ENCODE data around the gene PDE2A.

Gene PDE2A

GRCh38 chr11:72551571-72551970 is 122.7 kb downstream of the PDE2A start:
- H2AFZ ChIP-seq: no peak overlapping the region
- H3K27me3 ChIP-seq (ENCODE audit: control insufficient read depth, insufficient read depth, low read length): no peaks in the 10 kb centered on the region
- no peaks in the 10 kb centered on the region for H3K9me3 ChIP-seq (ENCODE audit: control insufficient read depth, low read length)
- no peak overlapping the region for H3K4me3 ChIP-seq (ENCODE audit: low read depth, low read length)
- H3K79me2 ChIP-seq: no peaks in the 10 kb centered on the region
- no peaks in the 10 kb centered on the region for H3K36me3 ChIP-seq (ENCODE audit: control insufficient read depth, insufficient read depth, low read length)
- no peak overlapping the region for H3K4me2 ChIP-seq (ENCODE audit: low read length)
- H3K4me1 ChIP-seq: peaks cover 3% of the 10 kb centered on the region
- no peak for TF ChIP-seq CTCF (IDR thresholded peaks at IDR 0.05)
- no peak overlapping the region for H3K27ac ChIP-seq
- H3K9ac ChIP-seq: no peak overlapping the region

GRCh38 chr11:72548463-72548862 is 125.8 kb downstream of the PDE2A start:
- H3K4me3 ChIP-seq (ENCODE audit: low read depth, low read length): no peak overlapping the region
- no peak overlapping the region for H3K4me2 ChIP-seq (ENCODE audit: low read length)
- H3K9ac ChIP-seq: no peak overlapping the region
- H3K9me3 ChIP-seq (ENCODE audit: control insufficient read depth, low read length): no peaks in the 10 kb centered on the region
- no peak overlapping the region for H2AFZ ChIP-seq
- H3K27ac ChIP-seq: no peak overlapping the region
- no peaks in the 10 kb centered on the region for H3K79me2 ChIP-seq
- no peaks in the 10 kb centered on the region for H3K36me3 ChIP-seq (ENCODE audit: control insufficient read depth, insufficient read depth, low read length)
- no peaks in the 10 kb centered on the region for H3K27me3 ChIP-seq (ENCODE audit: control insufficient read depth, insufficient read depth, low read length)
- TF ChIP-seq CTCF (IDR thresholded peaks at IDR 0.05): no peak
- H3K4me1 ChIP-seq: no peaks in the 10 kb centered on the region

GRCh38 chr11:72546866-72547265 is 127.4 kb downstream of the PDE2A start:
- Histone ChIP-seq H3K4me2 (ENCODE audit: low read length) (no peak overlapping the region), H3K4me3 (ENCODE audit: low read depth, low read length) (no peak overlapping the region), H3K36me3 (ENCODE audit: control insufficient read depth, insufficient read depth, low read length) (no peaks in the 10 kb centered on the region), H3K27ac (no peak overlapping the region), H2AFZ (no peak overlapping the region), H3K79me2 (no peaks in the 10 kb centered on the region), H3K4me1 (no peaks in the 10 kb centered on the region), H3K27me3 (ENCODE audit: control insufficient read depth, insufficient read depth, low read length) (no peaks in the 10 kb centered on the region), H3K9me3 (ENCODE audit: control insufficient read depth, low read length) (no peaks in the 10 kb centered on the region), H3K9ac (no peak overlapping the region)
- TF ChIP-seq CTCF (IDR thresholded peaks at IDR 0.05): no peak

- Histone ChIP-seq H3K4me3 (ENCODE audit: low read depth, low read length) (no peak overlapping the region), H3K9me3 (ENCODE audit: control insufficient read depth, low read length) (no peaks in the 10 kb centered on the region), H2AFZ (no peak overlapping the region), H3K79me2 (no peaks in the 10 kb centered on the region), H3K27me3 (ENCODE audit: control insufficient read depth, insufficient read depth, low read length) (no peaks in the 10 kb centered on the region), H3K4me2 (ENCODE audit: low read length) (no peak overlapping the region), H3K27ac (no peak overlapping the region), H3K36me3 (ENCODE audit: control insufficient read depth, insufficient read depth, low read length) (no peaks in the 10 kb centered on the region), H3K4me1 (no peaks in the 10 kb centered on the region), H3K9ac (no peak overlapping the region)
- TF ChIP-seq CTCF (IDR thresholded peaks at IDR 0.05): no peak
Observed at GRCh38 chr11:72544589-72544988, 129.6 kb downstream of the PDE2A start.

GRCh38 chr11:72543849-72544542 is 130.2 kb downstream of the PDE2A start:
- no peak for TF ChIP-seq CTCF (IDR thresholded peaks at IDR 0.05)
- no peaks in the 10 kb centered on the region for H3K79me2 ChIP-seq
- no peak overlapping the region for H3K4me3 ChIP-seq (ENCODE audit: low read depth, low read length)

More at GRCh38 chr11:72543849-72544542, 130.2 kb downstream of the PDE2A start:
- Histone ChIP-seq H3K9me3 (ENCODE audit: control insufficient read depth, low read length) (no peaks in the 10 kb centered on the region), H3K9ac (no peak overlapping the region), H2AFZ (no peak overlapping the region), H3K4me1 (no peaks in the 10 kb centered on the region), H3K36me3 (ENCODE audit: control insufficient read depth, insufficient read depth, low read length) (no peaks in the 10 kb centered on the region), H3K27me3 (ENCODE audit: control insufficient read depth, insufficient read depth, low read length) (no peaks in the 10 kb centered on the region), H3K27ac (no peak overlapping the region), H3K4me2 (ENCODE audit: low read length) (no peak overlapping the region)
